ENCODE results near the gene NKIRAS2. TPM values are rescaled to one million over a fixed set of nuclear protein-coding genes. Genes with fewer than 3 reads are reported as not detected.

NKIRAS2 gene
- total RNA-seq, 1 donor from 2014 or later: 23.7 TPM

DNA sequence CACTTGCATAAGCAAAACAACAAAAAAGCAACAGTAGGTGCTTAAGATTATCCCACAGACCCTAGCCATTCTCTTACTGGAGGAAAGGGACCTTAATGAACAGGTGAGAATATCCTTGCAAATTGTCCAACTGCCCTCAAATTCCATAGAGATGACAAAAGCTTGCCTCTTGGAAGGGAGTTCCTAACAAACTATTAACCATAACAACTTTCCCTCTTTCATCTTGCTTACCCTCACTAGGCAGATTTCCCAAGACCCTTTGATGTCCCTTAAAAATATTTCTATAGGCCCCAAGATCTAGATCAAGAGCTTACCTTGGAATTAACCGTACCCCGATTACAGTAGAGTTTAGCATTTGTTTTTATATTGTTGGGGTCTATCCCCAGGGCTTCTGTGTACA lies 31.5 kb upstream of the NKIRAS2 start:
- H2AFZ ChIP-seq (replicated peaks): no peak overlapping the region
- Mint-ChIP-seq H3K4me3 (no peak overlapping the region), H3K27me3 (ENCODE audit: insufficient read depth, low read depth) (peaks cover 2% of the 10 kb centered on the region), H3K9me3 (no peaks in the 10 kb centered on the region), H3K27ac (no peak overlapping the region), H3K4me1 (peaks cover 3% of the 10 kb centered on the region), H3K36me3 (peaks cover 31% of the 10 kb centered on the region)
- H3K79me2 ChIP-seq (ENCODE audit: low read depth): no peaks in the 10 kb centered on the region
- H3K4me2 ChIP-seq: no peak overlapping the region
- no peaks in the 10 kb centered on the region for H3K9me3 ChIP-seq (ENCODE audit: low read depth)
- H3K36me3 ChIP-seq: peaks cover 22% of the 10 kb centered on the region
- H3F3A ChIP-seq (ENCODE audit: low read depth): peaks cover 4% of the 10 kb centered on the region
- H4K20me1 ChIP-seq (ENCODE audit: low read depth): no peaks in the 10 kb centered on the region
- H3K27ac ChIP-seq: no peak overlapping the region
- H3K4me1 ChIP-seq: no peaks in the 10 kb centered on the region
- H3K27me3 ChIP-seq: no peaks in the 10 kb centered on the region
- no peak for DNase-seq (ENCODE audit: low spot score)
- no peak overlapping the region for H3K9ac ChIP-seq
- TF ChIP-seq, protein P1, sequence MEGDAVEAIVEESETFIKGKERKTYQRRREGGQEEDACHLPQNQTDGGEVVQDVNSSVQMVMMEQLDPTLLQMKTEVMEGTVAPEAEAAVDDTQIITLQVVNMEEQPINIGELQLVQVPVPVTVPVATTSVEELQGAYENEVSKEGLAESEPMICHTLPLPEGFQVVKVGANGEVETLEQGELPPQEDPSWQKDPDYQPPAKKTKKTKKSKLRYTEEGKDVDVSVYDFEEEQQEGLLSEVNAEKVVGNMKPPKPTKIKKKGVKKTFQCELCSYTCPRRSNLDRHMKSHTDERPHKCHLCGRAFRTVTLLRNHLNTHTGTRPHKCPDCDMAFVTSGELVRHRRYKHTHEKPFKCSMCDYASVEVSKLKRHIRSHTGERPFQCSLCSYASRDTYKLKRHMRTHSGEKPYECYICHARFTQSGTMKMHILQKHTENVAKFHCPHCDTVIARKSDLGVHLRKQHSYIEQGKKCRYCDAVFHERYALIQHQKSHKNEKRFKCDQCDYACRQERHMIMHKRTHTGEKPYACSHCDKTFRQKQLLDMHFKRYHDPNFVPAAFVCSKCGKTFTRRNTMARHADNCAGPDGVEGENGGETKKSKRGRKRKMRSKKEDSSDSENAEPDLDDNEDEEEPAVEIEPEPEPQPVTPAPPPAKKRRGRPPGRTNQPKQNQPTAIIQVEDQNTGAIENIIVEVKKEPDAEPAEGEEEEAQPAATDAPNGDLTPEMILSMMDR (IDR thresholded peaks at IDR 0.05): no peak
- TF ChIP-seq EZH2phosphoT487 (IDR thresholded peaks at IDR 0.05) (no peak), EZH2 (IDR thresholded peaks at IDR 0.05) (no peak)
- H3K4me3 ChIP-seq: no peak overlapping the region

DNA sequence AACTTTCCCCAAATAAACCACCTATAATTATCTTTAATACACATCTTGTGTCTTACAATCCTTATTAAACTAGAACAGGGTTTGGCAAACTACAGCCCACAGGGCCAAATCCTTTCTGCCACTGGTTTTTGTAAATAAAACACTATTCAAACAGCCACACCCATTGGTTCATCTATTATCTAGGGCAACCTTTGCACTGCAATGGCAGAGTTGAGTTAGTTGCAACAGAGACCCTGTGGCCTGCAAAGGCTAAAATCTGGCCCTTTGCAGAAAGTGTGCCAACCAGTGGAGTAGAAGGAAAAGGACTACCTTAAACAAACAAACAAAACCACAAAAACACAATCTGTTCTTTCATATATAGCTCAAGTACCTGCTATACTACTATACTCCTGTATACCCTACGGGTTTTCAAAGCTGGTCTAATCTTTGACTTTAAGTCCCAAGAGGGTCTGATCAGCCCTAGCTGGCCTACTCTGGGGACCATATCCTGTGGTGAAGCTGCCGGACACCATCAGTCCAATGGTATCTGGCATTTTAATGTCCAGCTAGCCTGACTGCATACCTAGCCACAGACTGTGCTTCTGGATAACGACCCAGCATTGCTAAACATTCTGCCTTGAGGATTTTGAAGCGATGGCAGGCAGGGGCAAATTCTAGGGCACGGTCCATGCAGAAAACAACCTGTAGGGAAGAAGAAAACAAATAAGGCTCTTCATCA lies 30.0 kb upstream of the NKIRAS2 start:
- Mint-ChIP-seq H3K4me3 (no peak overlapping the region), H3K4me1 (no peaks in the 10 kb centered on the region), H3K9me3 (no peaks in the 10 kb centered on the region), H3K27ac (no peak overlapping the region), H3K27me3 (ENCODE audit: insufficient read depth, low read depth) (no peaks in the 10 kb centered on the region), H3K36me3 (peaks cover 33% of the 10 kb centered on the region)
- H3K4me2 ChIP-seq: no peak overlapping the region
- no peak overlapping the region for H3K27ac ChIP-seq
- no peak overlapping the region for H3K9ac ChIP-seq
- no peak for DNase-seq (ENCODE audit: low spot score)
- H2AFZ ChIP-seq (replicated peaks): no peak overlapping the region
- no peak overlapping the region for H3K4me3 ChIP-seq
- H3F3A ChIP-seq (ENCODE audit: low read depth): peaks cover 4% of the 10 kb centered on the region
- H3K9me3 ChIP-seq (ENCODE audit: low read depth): no peaks in the 10 kb centered on the region
- H3K79me2 ChIP-seq (ENCODE audit: low read depth): no peaks in the 10 kb centered on the region
- no peaks in the 10 kb centered on the region for H4K20me1 ChIP-seq (ENCODE audit: low read depth)
- peaks cover 18% of the 10 kb centered on the region for H3K36me3 ChIP-seq
- TF ChIP-seq, protein P1 (IDR thresholded peaks at IDR 0.05): no peak
- no peak for TF ChIP-seq EZH2phosphoT487 (IDR thresholded peaks at IDR 0.05)
- TF ChIP-seq EZH2 (IDR thresholded peaks at IDR 0.05): no peak
- no peaks in the 10 kb centered on the region for H3K4me1 ChIP-seq
- no peaks in the 10 kb centered on the region for H3K27me3 ChIP-seq

DNA sequence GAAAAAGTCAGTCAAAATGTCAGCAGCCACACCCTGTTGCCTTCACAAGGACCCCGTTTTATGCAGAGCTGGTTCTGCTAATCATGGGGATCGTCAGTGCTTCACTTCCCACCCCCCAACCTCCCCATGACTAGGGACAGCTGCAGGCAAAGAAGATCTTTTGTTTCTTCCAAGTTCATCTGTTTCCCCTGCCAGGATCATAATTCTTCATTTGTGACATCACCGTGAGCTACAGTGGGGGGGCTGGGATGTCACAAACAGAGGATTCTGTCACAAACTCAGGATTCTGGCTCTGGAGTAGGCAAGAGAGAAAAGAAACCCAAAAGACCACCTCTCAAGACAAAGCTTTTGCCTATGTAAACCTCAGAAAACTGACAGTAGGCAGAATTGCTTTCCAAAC lies 27.3 kb upstream of the NKIRAS2 start:
- H3K27ac ChIP-seq: no peak overlapping the region
- Mint-ChIP-seq H3K4me1 (no peaks in the 10 kb centered on the region), H3K4me3 (no peak overlapping the region), H3K27me3 (ENCODE audit: insufficient read depth, low read depth) (no peaks in the 10 kb centered on the region), H3K27ac (no peak overlapping the region), H3K9me3 (no peaks in the 10 kb centered on the region), H3K36me3 (peaks cover 36% of the 10 kb centered on the region)
- no peaks in the 10 kb centered on the region for H3F3A ChIP-seq (ENCODE audit: low read depth)
- DNase-seq (ENCODE audit: low spot score): no peak
- H3K36me3 ChIP-seq: peaks cover 11% of the 10 kb centered on the region
- no peak overlapping the region for H3K4me2 ChIP-seq
- H3K27me3 ChIP-seq: no peaks in the 10 kb centered on the region
- H3K79me2 ChIP-seq (ENCODE audit: low read depth): no peaks in the 10 kb centered on the region
- H3K9me3 ChIP-seq (ENCODE audit: low read depth): no peaks in the 10 kb centered on the region
- no peak overlapping the region for H3K4me3 ChIP-seq
- peaks cover 2% of the 10 kb centered on the region for H4K20me1 ChIP-seq (ENCODE audit: low read depth)
- no peak overlapping the region for H3K9ac ChIP-seq
- TF ChIP-seq EZH2phosphoT487 (IDR thresholded peaks at IDR 0.05) (no peak), EZH2 (IDR thresholded peaks at IDR 0.05) (no peak)
- TF ChIP-seq, protein P1 (IDR thresholded peaks at IDR 0.05): no peak
- no peaks in the 10 kb centered on the region for H3K4me1 ChIP-seq
- H2AFZ ChIP-seq (replicated peaks): no peak overlapping the region

Measured in neural progenitor cell (in vitro differentiated cells).